Adrenal gland (tissue), 5 donors: ENCODE data around the gene RPTOR.

Experiments used
- POLR2A ChIP-seq, 2 donors: fragments of 450-650 bp; IDR thresholded peaks; one replicate each; pipeline ENCODE4 v1.6.1; 2017; ENCODE audit warnings: antibody characterized with exemption in 2 of 2, mild to moderate bottlenecking in 2 of 2, moderate library complexity in 1 of 2
- TF ChIP-seq, protein P1 (sequence below), 6 experiments: fragments of 450-650 bp in 4 of 6; fragments of 200-600 bp in 2 of 6; sonication (generic) in 1 of 6; IDR thresholded peaks; 1 replicate in 5 of 6; 2 replicates in 1 of 6; pipeline versions ENCODE4 v1.5.1 to v1.8.0; 2016 to 2021; ENCODE audit warnings: antibody characterized with exemption in 6 of 6, mild to moderate bottlenecking in 2 of 6, moderate library complexity in 1 of 6
- donor health status: DM: no; HTN: no; CAD: no.

GRCh38 chr17:80990921-80991644 is 446.4 kb downstream of the RPTOR start:
- TF ChIP-seq, protein P1, sequence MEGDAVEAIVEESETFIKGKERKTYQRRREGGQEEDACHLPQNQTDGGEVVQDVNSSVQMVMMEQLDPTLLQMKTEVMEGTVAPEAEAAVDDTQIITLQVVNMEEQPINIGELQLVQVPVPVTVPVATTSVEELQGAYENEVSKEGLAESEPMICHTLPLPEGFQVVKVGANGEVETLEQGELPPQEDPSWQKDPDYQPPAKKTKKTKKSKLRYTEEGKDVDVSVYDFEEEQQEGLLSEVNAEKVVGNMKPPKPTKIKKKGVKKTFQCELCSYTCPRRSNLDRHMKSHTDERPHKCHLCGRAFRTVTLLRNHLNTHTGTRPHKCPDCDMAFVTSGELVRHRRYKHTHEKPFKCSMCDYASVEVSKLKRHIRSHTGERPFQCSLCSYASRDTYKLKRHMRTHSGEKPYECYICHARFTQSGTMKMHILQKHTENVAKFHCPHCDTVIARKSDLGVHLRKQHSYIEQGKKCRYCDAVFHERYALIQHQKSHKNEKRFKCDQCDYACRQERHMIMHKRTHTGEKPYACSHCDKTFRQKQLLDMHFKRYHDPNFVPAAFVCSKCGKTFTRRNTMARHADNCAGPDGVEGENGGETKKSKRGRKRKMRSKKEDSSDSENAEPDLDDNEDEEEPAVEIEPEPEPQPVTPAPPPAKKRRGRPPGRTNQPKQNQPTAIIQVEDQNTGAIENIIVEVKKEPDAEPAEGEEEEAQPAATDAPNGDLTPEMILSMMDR (IDR thresholded peaks at IDR 0.05), result no peak
- TF ChIP-seq POLR2A (IDR thresholded peaks at IDR 0.05), result no peak
